NCI-H2029 treated with DMSO at 0.1 percent for 48 hours (cell line): Measurements from ENCODE around the gene NKD2.

Experiments
- DNase-seq: peaks from one replicate; lab custom pipeline; 2025; lab: John Stamatoyannopoulos, UW

The NKD2 gene

DNA sequence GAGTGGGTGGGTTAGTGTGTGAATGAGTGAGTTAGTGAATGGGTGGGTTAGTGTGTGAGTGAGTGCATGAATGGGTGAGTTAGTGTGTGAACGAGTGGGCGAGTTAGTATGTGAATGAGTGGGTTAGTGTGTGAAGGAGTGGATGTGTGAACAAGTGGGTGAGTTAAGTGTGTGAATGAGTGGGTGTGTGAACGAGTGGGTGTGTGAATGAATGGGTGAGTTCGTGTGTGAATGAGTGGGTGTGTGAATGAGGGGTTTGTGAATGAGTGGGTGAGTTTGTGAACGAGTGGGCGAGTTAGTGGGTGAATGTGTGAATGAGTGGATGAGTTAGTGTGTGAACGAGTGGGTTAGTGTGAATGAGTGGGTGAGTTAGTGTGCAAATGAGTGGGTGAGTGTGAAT, 34.0 kb downstream of the NKD2 start:
- DNase-seq = no peak

DNA sequence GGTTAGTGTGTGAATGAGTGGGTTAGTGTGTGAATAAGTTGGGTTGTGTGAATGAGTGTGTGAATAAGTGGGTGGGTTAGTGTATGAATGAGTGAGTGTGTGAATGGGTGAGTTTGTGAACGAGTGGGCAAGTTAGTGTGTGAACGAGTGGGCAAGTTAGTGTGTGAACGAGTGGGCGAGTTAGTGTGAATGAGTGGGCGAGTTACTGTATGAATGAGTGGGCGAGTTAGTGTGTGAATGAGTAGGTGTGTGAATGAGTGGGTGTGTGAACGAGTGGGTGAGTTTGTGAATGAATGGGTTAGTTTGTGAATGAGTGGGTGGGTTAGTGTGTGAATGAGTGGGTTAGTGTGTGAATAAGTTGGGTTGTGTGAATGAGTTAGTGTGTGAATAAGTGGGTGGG, 34.7 kb downstream of the NKD2 start:
- DNase-seq = no peak

DNA sequence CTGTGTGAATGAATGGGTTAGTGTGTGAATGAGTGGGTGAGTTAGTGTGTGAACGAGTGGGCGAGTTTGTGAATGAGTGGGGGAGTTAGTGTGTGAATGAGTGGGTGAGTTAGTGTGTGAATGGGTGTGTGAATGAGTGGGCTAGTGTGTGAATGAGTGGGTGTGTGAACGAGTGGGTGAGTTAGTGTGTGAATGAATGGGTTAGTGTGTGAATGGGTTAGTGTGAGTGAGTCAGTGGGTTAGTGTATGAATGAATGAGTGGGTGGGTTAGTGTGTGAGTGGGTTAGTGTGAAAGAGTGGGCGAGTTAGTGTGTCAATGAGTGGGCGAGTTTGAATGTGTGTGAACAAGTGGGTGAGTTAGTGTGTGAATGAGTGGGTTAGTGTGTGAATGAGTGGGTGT, 35.5 kb downstream of the NKD2 start:
- DNase-seq = no peak

DNA sequence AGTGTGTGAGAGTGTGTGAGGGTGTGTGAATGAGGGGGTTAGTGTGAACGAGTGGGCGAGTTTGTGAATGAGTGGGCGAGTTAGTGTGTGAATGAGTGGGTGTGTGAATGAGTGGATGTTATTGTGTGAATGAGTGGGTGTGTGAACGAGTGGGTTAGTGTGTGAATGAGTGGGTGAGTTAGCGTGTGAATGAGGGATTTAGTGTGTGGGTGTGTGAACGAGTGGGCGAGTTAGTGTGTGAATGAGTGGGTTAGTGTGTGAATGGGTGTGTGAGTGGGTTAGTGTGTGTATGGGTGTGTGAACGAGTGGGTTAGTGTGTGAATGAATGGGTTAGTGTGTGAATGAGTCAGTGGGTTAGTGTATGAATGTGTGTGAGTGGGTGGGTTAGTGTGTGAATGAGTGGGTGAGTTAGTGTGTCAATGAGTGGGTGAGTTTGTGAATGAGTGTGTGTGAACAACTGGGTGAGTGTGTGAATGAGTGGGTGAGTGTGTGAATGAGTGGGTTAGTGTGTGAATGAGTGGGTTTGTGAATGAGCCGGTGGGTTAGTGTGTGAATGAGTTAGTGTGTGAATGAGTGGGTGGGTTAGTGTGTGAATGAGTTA, 37.5 kb downstream of the NKD2 start:
- no peak for DNase-seq

DNA sequence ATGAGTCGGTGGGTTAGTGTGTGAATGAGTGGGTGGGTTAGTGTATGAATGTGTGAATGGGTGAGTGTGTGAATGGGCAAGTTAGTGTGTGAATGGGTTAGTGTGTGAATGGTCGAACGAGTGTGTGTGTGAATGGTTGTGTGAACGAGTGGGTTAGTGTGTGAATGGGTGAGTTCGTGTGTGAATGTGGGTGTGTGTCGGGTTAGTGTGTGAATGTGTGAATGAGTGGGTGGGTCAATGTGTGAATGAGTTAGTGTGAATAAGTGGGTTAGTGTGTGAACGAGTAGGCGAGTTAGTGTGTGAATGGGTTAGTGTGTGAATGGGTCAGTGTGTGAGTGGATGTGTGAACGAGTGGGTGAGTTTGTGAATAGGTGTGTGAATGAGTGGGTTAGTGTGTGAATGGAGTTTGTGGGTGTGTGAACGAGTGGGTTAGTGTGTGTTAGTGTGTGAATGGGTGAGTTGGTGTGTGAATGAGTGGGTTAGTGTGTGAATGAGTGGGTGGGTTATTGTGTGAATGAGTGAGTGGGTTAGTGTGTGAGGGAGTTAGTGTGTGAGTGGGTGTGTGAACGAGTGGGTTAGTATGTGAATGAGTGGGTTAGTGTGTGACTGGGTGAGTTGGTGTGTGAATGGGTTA, 38.8 kb downstream of the NKD2 start:
- no peak for DNase-seq

DNA sequence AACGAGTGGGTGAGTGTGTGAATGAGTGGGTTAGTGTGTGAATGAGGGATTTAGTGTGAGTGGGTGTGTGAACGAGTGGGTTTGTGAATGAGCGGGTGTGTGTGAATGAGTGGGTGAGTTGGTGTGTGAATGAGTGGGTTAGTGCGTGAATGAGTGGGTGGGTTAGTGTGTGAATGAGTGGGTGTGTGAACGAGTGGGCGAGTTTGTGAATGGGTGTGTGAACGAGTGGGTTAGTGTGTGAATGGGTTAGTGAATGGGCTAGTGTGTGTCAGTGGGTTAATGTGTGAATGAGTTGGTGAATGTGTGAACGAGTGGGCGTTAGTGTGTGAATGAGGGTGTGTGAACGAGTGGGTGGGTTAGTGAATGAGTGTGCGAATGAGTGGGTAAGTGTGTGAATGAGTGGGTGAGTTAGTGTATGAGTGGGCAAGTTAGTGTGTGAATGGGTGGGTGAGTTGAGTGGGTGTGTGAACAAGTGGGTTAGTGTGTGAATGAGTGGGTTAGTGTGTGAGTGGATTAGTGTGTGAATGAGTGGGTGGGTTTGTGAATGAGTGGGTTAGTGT, 39.6 kb downstream of the NKD2 start:
- no peak for DNase-seq

DNA sequence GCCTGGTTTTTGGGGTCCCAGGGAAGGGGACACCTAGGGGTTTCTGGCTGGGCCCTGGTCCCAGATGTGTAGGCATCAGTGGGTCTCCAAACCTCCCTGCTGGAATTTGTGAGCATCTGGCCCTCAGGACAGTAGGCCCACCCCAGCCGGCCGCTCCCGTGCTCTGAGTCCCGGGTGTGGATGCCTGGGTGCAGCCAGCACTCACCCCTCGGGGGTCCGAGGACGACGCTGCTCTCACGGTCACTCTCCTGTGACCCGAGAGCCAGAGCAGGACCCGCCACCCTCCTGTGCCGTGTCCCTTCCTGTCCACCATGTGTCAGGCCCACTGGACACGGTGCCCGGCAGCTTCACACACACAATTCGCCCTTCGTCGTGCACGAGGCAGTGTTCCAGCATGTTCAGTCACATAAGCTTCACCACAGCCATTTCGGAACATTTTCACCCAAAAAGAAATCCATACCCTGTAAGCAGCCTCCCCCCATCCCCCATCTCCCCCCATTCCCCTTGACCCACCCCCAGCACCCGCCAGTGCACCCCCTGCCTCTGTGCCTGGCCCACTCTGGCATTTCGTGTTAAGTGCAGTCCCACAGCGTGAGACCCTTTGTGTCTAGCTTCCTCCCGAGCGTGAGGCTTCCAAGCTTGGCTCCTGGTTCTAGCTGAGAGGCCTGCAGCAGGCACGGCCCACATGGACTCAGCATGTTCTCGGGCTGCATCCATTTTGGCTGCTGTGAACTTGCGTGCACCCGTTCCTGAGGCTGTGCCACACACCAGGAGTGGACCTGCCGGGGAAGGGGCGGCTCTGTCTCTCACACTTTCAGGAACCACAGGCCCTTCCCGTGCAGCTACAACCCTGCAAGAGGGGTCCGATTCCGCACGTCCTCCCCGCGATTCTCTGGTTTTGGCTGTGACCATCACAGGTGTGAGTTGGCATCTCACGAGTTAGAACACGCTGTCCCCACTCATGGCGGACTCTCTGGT, 40.5 kb downstream of the NKD2 start:
- DNase-seq = no peak

DNA sequence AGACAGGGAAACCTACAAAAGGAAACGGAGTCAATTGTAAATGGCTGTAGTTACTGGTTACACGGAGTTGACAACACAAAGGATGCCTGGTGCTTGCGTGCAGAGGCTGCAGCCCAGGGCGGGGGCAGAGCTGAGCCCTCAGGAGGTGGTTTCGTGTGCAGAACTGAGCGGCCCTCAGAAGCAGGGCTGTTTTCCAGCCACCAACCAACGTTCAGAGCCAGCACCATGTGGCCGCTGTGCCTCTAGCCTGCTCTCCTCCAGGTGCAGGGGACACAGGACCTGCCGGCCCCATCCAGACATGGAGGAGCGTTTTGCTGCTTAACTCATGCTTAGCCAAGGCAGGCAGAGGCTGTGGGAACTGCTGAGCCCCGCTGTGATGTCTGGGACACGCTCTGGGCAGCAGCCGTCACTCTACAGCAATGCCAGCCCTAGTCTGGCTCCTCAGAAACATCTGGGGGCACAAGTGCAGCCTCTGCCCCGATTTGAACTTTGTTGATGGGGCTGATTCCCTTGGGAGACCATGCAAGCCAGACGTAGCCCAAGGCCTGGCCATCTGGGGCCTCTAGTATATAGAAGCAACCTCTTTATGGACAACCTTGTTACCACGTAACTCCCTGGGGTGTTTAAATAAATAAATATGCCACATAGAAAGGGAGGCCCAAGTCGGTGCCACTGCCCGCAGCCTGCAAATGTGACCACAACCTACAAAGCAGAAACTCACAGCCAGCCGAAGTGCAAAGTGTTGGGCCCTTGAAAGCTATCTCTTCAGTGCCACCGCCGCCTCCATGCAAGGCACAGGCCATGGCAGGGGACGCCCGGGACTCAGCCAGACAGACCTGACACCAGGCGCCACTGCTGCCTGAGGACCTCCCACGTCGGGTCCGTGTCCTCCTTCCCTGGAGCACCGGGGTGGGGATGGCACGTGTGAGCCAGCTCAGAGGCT, 42.1 kb downstream of the NKD2 start:
- no peak for DNase-seq

DNA sequence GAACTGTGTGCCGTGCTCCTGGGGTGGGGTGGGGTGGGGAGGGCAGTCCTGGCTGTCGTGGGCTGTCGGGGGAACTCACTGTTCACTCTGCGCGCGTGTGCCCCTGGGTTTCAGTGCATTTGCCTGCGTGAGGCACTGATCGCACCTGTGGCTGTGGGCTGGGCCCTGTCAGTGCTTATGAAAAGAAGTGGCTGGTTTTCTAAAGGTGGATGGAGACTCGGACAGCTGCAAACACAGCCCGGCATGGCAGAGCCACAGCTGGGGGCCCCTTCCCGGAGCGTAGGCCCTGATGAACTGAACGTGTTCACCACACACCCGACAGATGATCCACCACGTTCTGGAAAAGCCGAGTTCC, 42.7 kb downstream of the NKD2 start:
- no peak for DNase-seq

DNA sequence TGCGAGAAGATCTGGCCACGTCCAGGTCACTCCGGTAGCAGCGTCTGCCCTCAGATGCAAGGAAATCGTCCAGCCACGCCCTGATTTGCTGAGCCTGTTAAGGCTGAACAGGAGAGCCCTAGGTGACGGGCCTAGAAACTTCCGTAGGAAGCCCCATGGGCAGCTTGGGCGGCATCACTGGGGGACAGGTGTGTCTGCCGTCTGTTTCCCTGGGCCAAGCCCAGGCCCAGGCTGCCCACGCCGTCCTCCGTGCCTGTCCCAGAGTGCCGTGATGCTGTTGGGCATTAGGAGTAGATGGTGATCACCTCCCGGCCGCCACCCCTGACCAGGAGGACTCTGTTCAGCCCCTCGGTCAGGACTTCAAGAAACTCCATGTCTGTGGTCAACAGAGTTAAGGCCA, 43.5 kb downstream of the NKD2 start:
- no peak for DNase-seq

DNA sequence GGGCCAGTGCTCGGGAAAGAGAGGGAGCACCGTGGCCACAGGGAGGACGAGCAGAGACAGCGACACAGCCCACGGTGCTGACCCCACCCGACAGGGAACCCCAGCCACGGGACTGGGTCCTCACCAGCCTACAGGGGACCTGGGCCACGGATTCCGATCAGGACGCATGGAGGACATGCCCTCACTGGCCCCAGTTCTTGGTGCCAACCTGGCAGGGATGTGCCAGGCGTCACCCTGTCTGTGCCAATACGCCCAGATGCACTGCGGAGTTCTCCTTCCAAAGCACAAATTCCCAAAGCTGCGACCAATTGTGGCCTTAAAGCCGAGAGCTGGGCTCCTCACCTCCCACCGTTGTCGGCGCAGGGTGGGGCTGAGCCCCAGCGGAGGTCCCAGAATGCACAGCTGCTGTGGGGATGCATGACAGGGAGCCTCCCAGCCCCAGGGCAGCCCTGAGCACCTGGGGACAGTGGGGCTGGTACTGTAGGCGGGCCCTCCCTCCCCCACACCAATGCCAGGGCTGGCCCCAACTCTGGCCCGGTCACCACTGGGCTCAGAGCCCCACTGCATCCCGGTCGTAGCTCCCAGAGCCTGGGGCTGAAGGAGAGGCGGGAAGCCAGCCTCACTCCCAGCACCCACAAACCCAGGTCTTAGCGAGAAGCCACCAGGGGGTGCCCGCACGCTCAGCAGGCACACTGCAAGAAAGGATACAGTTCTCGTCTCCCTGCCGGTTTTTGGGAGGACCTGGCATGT, 44.2 kb downstream of the NKD2 start:
- no peak for DNase-seq

DNA sequence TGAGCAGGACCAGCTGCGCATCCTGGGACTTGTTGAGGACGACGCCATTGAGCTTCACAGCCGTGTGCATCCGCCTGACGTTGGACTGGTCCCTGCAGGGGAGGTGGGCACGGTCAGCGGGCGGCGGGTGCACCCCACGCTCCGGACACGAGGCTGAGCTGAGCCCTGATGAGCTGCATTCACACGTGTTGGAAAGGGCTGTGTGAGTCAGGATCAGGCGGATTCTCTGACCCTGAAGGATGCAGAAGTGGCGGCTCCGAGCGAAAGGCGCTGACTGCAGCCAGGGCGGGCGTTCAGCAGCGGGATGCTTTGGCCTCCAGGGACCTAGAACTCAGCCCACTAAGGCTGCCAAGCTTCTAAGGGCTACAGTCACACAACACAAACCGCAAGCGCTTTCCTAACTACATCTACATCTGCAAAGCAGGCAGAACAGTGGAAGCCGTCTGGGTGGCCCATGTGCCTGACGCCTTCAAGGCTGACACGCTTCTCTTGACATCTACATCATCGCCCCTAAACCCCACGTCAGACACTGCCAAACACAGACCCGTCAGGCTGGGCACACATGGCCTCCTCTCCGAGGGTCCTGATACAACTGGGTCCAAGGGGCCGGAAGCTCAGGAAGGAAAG, 44.9 kb downstream of the NKD2 start:
- no peak for DNase-seq

DNA sequence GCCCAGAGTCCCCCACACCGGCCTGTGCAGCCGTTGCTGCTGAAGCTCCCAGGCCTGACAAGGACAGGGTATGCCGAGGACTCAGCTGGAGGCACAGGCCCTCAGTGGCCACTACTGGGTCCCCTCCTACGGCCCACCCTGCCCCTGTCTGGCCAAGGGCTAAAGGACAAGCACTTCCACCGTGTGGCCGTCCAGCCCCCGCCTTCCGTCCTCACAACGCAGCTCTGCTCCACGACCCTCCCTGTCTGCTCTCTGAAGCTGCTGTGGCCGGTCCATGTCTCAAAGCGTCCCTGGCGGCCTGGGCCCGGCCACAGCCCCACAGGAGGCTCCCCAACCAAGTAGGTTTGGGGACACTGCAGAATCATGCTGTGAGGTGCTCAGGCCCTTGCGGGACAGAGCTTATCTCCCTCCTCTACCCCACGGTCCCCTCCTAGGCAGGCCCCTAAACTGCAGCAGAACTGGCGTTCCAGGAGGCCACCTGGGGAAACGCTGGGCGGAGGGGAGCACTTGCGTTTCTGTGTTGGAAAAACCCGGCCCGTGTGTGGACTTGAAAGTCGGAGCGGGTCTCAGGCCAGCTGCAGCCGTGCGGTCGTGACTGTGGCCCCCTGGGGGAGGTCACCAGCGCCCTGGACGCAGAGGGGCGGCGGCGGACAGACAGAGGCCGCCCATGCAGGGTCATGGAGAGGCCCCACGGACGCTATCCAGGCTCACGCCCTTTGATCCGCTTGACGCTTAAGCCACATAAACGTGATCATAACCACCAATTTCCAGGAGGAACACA, 45.6 kb downstream of the NKD2 start:
- DNase-seq = no peak

DNA sequence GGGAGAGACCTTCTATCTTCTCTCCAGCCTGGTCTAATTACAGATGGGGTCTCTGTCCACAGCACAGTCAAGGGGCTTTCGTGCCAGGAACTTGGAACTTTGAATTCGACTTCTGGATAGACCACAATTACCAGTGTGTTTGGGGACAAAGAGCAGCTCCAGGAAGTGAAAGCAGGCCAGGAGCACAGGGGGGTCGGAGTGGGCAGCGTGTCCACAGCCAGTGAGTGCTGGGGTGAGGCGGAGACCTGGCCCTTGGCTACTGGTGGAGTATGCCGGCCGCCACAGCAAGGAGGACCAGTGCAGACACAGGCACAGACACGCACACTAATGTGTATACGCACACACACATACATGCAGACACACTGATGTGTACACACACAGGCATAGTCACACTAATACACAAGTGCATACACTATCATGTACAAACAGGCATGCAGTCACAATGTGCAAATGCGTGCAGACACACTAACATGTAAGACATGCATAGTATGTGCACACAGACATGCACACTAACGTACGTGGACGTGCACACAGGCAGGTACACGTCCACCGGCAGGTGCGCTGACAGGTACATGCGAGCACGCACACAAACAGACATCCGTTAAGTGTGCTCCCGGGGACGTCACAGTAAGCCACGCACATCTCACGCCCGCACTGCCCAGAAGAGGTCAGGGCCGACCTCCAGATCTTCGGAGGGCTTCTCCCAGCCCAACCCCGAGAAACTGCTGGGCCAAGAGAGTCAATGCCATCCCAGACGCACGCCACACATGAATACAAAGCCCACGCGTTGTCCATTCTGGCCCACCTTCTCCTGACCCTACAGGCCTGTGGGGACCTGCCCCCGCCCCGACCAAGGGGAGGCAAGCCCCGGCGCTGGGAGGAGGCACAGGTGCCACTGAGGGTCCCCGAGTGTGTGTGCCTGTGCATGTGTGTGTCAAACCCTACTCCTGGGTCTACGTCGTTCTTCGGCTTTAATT, 46.5 kb downstream of the NKD2 start:
- no peak for DNase-seq

DNA sequence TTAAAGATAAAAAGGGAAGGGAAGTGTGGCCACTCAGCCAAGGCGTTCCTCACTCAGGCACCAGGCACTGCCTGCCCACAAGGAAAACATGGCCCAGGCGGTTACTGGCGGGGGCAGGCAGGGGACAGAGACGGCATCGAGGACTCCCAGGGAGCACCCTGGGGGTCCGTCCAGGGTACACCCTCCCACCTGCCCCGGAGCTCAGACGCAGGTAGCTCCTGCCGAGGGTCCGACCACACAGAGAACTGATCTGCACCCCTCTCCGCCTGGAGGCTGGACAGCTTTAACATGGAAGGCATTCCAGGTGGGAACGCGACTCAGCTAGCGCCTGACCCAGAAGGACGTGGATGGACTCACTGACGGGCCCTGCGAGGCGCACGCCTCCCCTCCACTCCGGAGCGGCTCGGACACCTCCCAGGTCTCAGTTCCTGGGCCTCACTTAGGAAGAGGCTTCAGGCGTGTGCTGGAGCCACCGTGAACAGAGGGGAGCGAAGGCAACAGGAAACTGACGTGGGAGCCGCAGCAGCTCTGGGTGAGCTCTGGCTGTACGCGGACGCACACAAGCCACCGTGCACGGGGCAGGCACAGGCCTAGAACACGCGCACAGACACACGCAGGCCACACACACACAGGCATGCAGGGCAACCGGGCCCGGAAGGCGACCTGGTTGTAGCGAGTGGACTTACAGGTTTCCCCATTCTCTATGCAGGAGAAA, 47.5 kb downstream of the NKD2 start:
- no peak for DNase-seq

DNA sequence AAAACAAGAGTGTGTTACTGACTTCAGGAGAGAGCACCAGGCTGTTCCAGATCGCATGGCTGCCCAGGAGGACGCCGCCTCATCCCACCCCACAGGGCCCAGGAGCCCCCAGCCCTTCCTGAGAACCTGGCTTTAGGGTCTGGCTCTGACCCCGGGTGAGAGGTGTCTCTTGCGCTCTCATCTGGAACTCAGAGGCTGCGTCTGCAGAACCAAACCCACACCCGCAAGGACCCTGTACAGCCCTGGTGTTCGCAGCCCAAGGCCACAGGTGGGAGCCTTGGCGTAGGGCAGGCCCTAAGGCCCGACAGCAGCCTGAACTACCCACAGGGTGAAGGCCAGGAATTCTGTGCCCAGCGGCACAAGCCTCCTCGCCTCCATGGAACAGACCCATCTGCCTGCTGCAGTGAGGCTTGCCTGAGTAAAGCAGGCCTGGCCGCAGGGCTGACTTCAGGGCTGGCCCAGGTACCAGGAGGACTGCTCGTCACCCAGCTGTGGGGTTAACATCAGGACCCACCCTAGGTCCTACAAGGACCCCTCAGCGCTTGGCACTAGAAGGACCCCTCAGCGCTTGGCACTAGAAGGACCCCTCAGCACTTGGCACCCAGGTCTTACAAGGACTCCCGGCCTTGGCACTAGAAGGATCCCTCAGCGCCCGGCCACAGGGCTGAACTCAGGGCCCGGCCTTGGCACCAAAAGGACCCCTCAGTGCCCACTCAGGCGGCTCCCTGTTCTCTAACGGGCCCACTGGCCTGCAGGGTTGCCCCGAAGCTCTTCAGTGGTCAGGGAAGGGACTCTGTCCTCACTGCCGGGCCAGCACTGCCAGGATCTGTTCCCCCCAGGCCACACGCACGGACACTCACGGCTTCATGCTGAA, 48.2 kb downstream of the NKD2 start:
- no peak for DNase-seq
